ENCODE results near the gene APOL6.

Gene APOL6

GRCh38 chr22:35711336-35711735, 63.1 kb downstream of the APOL6 start:
- WGBS, 2 experiments, result 92 to 93% methylated on average over 4 of the region's 4 CpGs
- H3K9me3 ChIP-seq (ENCODE audit: control insufficient read depth, low read length), result no peaks in the 10 kb centered on the region

GRCh38 chr22:35712672-35713071, 64.4 kb downstream of the APOL6 start:
- no peak overlapping the region for H3K27ac ChIP-seq (ENCODE audit: insufficient read depth, low read depth, low read length, poor library complexity, severe bottlenecking)
- H3K4me1 ChIP-seq (ENCODE audit: control insufficient read depth, insufficient read depth, low read length), result no peaks in the 10 kb centered on the region
- H3K36me3 ChIP-seq (ENCODE audit: control insufficient read depth, insufficient read depth, low read length), result no peaks in the 10 kb centered on the region
- WGBS, 2 experiments, result 78 to 93% methylated on average over 2 of the region's 2 CpGs
- no peaks in the 10 kb centered on the region for H3K9me3 ChIP-seq (ENCODE audit: control insufficient read depth, low read length)
- H3K27me3 ChIP-seq (ENCODE audit: control insufficient read depth, insufficient read depth, low read length, poor library complexity, severe bottlenecking), result no peaks in the 10 kb centered on the region
- H3K4me3 ChIP-seq (ENCODE audit: insufficient read depth, low read depth, low read length), result no peak overlapping the region

More at GRCh38 chr22:35711336-35711735, 63.1 kb downstream of the APOL6 start:
- Histone ChIP-seq H3K36me3 (ENCODE audit: control insufficient read depth, insufficient read depth, low read length) (no peaks in the 10 kb centered on the region), H3K27me3 (ENCODE audit: control insufficient read depth, insufficient read depth, low read length, poor library complexity, severe bottlenecking) (no peaks in the 10 kb centered on the region), H3K27ac (ENCODE audit: insufficient read depth, low read depth, low read length, poor library complexity, severe bottlenecking) (no peak overlapping the region), H3K4me1 (ENCODE audit: control insufficient read depth, insufficient read depth, low read length) (no peaks in the 10 kb centered on the region), H3K4me3 (ENCODE audit: insufficient read depth, low read depth, low read length) (no peak overlapping the region)

GRCh38 chr22:35717572-35717971, 69.3 kb downstream of the APOL6 start, which contains the start of gene APOL5:
Gene APOL5, plus strand, starts transcription at chr22:35717872. Its CDS starts 0 bp downstream, at chr22:35717872.
- Histone ChIP-seq H3K4me1 (ENCODE audit: control insufficient read depth, insufficient read depth, low read length) (no peaks in the 10 kb centered on the region), H3K4me3 (ENCODE audit: insufficient read depth, low read depth, low read length) (no peak within 1 kb of the TSS), H3K9me3 (ENCODE audit: control insufficient read depth, low read length) (no peaks in the 10 kb centered on the region), H3K27ac (ENCODE audit: insufficient read depth, low read depth, low read length, poor library complexity, severe bottlenecking) (no peak within 1 kb of the TSS), H3K36me3 (ENCODE audit: control insufficient read depth, insufficient read depth, low read length) (no peaks in the 10 kb centered on the region), H3K27me3 (ENCODE audit: control insufficient read depth, insufficient read depth, low read length, poor library complexity, severe bottlenecking) (no peaks in the 10 kb centered on the region)
- WGBS, 2 experiments, result 89 to 95% methylated on average over 3 of the region's 3 CpGs

Measured in ectodermal cell (in vitro differentiated cells).